SK-N-SH (cell line): ENCODE measurements around the gene STRADA. TPM values are rescaled to one million over a fixed set of nuclear protein-coding genes. Genes with fewer than 3 reads are reported as not detected.
A peak's percentile ranks its signal among the peaks of the same experiment; 100 is the strongest.

Experiments
- CTCF ChIA-PET: fragments of 300-600, 350-600 bp; formaldehyde crosslinking; extraction: SDS; loops from one replicate; lab custom pipeline; 2021; lab: Yijun Ruan, JAX
- POLR2A ChIA-PET: fragments of 350-600 bp; sonication (Branson Sonifier 250); formaldehyde crosslinking; extraction: SDS; loops from one replicate; lab custom pipeline; 2020; ENCODE audit warnings: antibody characterized with exemption, inconsistent platforms; lab: Yijun Ruan, JAX
- DNase-seq: peaks from one replicate; pipeline ENCODE4 v3.0.0; 2012
- H2AFZ ChIP-seq: fragments of 200-600 bp; sonication (generic); 2 replicates; pipeline ENCODE4 v1.8.1; 2016; ENCODE audit warnings: antibody characterized with exemption, mild to moderate bottlenecking, low read depth
- H3F3A ChIP-seq: fragments of 200-600 bp; sonication (generic); replicated peaks from 2 replicates; pipeline ENCODE3; 2016; ENCODE audit warnings: antibody characterized with exemption, mild to moderate bottlenecking; ENCODE audit not compliant: insufficient read depth
- H3K27ac ChIP-seq, 2 experiments: fragments of 200-500 bp in 1 of 2; fragments of 200-600 bp in 1 of 2; sonication (Bioruptor generic) in 1 of 2; sonication (generic), shearing (Covaris generic) in 1 of 2; 2 replicates each; pipeline versions ENCODE4 v1.5.1 to v1.6.1; 2014 to 2016; ENCODE audit warnings: low read depth in 2 of 2, inconsistent platforms in 1 of 2, low read length in 1 of 2, mild to moderate bottlenecking in 1 of 2, mixed read lengths in 1 of 2
- H3K27me3 ChIP-seq: fragments of 200-600 bp; sonication (generic), shearing (Covaris generic); 2 replicates; pipeline ENCODE4 v1.6.1; 2016; ENCODE audit warnings: mixed run types; ENCODE audit not compliant: insufficient read depth
- H3K36me3 ChIP-seq, 2 experiments: fragments of 200-500 bp in 1 of 2; fragments of 200-600 bp in 1 of 2; sonication (Bioruptor generic) in 1 of 2; sonication (generic) in 1 of 2; replicated peaks in 1 of 2; 2 replicates each; pipeline versions ENCODE3 to v1.5.1; 2014 to 2016; ENCODE audit warnings: low read length in 1 of 2, mild to moderate bottlenecking in 1 of 2; ENCODE audit not compliant: insufficient read depth in 2 of 2, control insufficient read depth in 1 of 2
- H3K4me1 ChIP-seq, 2 experiments: fragments of 200-500 bp in 1 of 2; fragments of 200-600 bp in 1 of 2; sonication (Bioruptor generic) in 1 of 2; sonication (generic), shearing (Covaris generic) in 1 of 2; 2 replicates each; pipeline versions ENCODE4 v1.5.1 to v1.6.1; 2014 to 2016; ENCODE audit warnings: low read depth in 1 of 2, low read length in 1 of 2, mixed run types in 1 of 2; ENCODE audit not compliant: insufficient read depth in 2 of 2, control insufficient read depth in 1 of 2
- H3K4me2 ChIP-seq: fragments of 200-600 bp; sonication (generic), shearing (Covaris generic); 2 replicates; pipeline ENCODE4 v1.6.1; 2017; ENCODE audit warnings: mixed run types
- H3K4me3 ChIP-seq, 2 experiments: fragments of 200-500 bp in 1 of 2; fragments of 200-600 bp in 1 of 2; sonication (Bioruptor generic) in 1 of 2; sonication (generic), shearing (Covaris generic) in 1 of 2; 2 replicates each; pipeline versions ENCODE4 v1.5.1 to v1.8.1; 2014 to 2016; ENCODE audit warnings: low read depth in 2 of 2, inconsistent platforms in 1 of 2, low read length in 1 of 2, mild to moderate bottlenecking in 1 of 2, mixed read lengths in 1 of 2, moderate library complexity in 1 of 2
- H3K79me2 ChIP-seq: fragments of 200-600 bp; sonication (generic); 2 replicates; pipeline ENCODE4 v1.8.1; 2017; ENCODE audit warnings: mild to moderate bottlenecking; ENCODE audit not compliant: insufficient read depth
- H3K9ac ChIP-seq: fragments of 200-600 bp; sonication (generic); 2 replicates; pipeline ENCODE4 v1.6.1; 2017; ENCODE audit warnings: mixed run types
- H3K9me2 ChIP-seq: fragments of 200-600 bp; sonication (generic); 2 replicates; pipeline ENCODE4 v1.6.1; 2017; ENCODE audit warnings: mixed run types
- H3K9me3 ChIP-seq: fragments of 200-600 bp; sonication (generic); 2 replicates; pipeline ENCODE4 v1.6.1; 2017; ENCODE audit warnings: mixed run types, mild to moderate bottlenecking, moderate library complexity
- H4K20me1 ChIP-seq: fragments of 200-600 bp; sonication (generic); 2 replicates; pipeline ENCODE4 v1.6.1; 2017; ENCODE audit warnings: mild to moderate bottlenecking, mixed run types; ENCODE audit not compliant: insufficient read depth
- ELF1 ChIP-seq: IDR thresholded peaks from 2 replicates; pipeline ENCODE4 v1.4.0; 2012
- MXI1 ChIP-seq: IDR thresholded peaks from 2 replicates; pipeline ENCODE4 v1.6.1; 2012; ENCODE audit warnings: mild to moderate bottlenecking, low read depth, low read length, improper control_type of control experiment
- RXRA ChIP-seq: IDR thresholded peaks from 2 replicates; pipeline ENCODE4 v1.4.0; 2012; ENCODE audit warnings: low read depth, mild to moderate bottlenecking, borderline replicate concordance
- SIN3A ChIP-seq: IDR thresholded peaks from 2 replicates; pipeline ENCODE4 v1.6.1; 2012; ENCODE audit warnings: low read depth, mild to moderate bottlenecking, low read length, moderate library complexity, borderline replicate concordance
- USF1 ChIP-seq: IDR thresholded peaks from 2 replicates; pipeline ENCODE4 v1.4.0; 2012; ENCODE audit warnings: low read depth, borderline replicate concordance
- USF2 ChIP-seq: fragments of 150-350 bp; IDR thresholded peaks from 2 replicates; pipeline ENCODE4 v1.6.1; 2017; ENCODE audit warnings: antibody characterized with exemption, low read length, low read depth, borderline replicate concordance
- YY1 ChIP-seq: IDR thresholded peaks from 2 replicates; pipeline ENCODE4 v1.4.0; 2012; ENCODE audit warnings: low read depth, mild to moderate bottlenecking
- WGBS: methylation state at CpG from one replicate; pipeline ENCODE4 v1.1.6; 2017; ENCODE audit warnings: low lambda C conversion rate; 5-methylcytosine and 5-hydroxymethylcytosine counted together
- polyA plus RNA-seq, 3 experiments: library from polyadenylated mRNA; depleted of rRNA; stranded (reverse); fragments of >200 nt; gene quantifications; 2 replicates each; pipeline ENCODE4 v1.2.3, GENCODE V29; 2012
- TF ChIP-seq, protein P1 (sequence below): IDR thresholded peaks from 2 replicates; pipeline ENCODE4; 2012
- TF ChIP-seq, protein P2 (sequence below): IDR thresholded peaks from 2 replicates; pipeline ENCODE4 v1.4.0; 2012; ENCODE audit warnings: low read depth

STRADA gene
- polyA plus RNA-seq, 1 of the 3 experiments (the other 2 are of a cell fraction), result 37.3 TPM

GRCh38 chr17:63751806-63752205 lies 10.2 kb upstream of the STRADA start (continued):
- TF ChIP-seq, protein P1, sequence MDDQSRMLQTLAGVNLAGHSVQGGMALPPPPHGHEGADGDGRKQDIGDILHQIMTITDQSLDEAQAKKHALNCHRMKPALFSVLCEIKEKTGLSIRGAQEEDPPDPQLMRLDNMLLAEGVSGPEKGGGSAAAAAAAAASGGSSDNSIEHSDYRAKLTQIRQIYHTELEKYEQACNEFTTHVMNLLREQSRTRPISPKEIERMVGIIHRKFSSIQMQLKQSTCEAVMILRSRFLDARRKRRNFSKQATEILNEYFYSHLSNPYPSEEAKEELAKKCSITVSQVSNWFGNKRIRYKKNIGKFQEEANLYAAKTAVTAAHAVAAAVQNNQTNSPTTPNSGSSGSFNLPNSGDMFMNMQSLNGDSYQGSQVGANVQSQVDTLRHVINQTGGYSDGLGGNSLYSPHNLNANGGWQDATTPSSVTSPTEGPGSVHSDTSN, result no peak
- TF ChIP-seq MXI1 (no peak), RXRA (no peak), YY1 (no peak)
- TF ChIP-seq, protein P2, sequence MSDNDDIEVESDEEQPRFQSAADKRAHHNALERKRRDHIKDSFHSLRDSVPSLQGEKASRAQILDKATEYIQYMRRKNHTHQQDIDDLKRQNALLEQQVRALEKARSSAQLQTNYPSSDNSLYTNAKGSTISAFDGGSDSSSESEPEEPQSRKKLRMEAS, result no peak

DNA sequence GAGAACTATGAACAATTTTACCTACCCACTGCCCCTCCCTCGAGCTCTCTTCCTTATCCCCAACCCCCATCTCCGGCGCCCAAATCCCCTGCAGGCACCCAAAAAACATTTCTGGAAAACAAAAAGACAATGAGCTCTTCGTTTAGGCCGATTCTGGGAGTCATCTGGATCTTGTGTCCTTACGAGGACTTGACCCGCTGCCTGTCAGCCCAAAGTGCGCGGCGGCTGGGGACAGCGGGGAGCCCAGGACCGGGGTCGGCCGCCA lies 524 bp downstream of the STRADA start:
- WGBS, result 2% methylated on average over 14 of the region's 14 CpGs
- POLR2A ChIA-PET, result interaction anchor here (0.6 to 1.6 kb wide), 3 partner anchors 19 to 102 kb away, joined by 3 read pairs; partner anchors contain the start of genes CCDC47, DDX42 and SMARCD2
- peak overlapping the region; percentile 75 to 86 for H3K27ac ChIP-seq

More for the DNA sequence above, 524 bp downstream of the STRADA start:
- peaks cover 41% of the 10 kb centered on the region for H3K79me2 ChIP-seq
- H3K4me3 ChIP-seq, result peak overlapping the region; percentile 77 to 83
- H2AFZ ChIP-seq, result peak overlapping the region; percentile 80
- H3K9me3 ChIP-seq, result no peaks in the 10 kb centered on the region
- DNase-seq, result no peak
- H3F3A ChIP-seq, result peaks cover 28% of the 10 kb centered on the region
- CTCF ChIA-PET, result interaction anchor here (0.6 to 1.2 kb wide), 3 partner anchors 14 to 129 kb away, joined by 3 to 4 read pairs (median 3); no protein-coding TSS in a partner anchor
- peak overlapping the region; percentile 84 for H3K4me2 ChIP-seq
- H3K9me2 ChIP-seq, result no peaks in the 10 kb centered on the region
- H3K36me3 ChIP-seq, result peaks cover 17 to 20% of the 10 kb centered on the region in 2 experiments
- no peaks in the 10 kb centered on the region for H4K20me1 ChIP-seq
- H3K9ac ChIP-seq, result peak overlapping the region; percentile 76
- no peaks in the 10 kb centered on the region for H3K27me3 ChIP-seq
- TF ChIP-seq SIN3A (peak; percentile 71; the same call in 1 of the 2 replicates), USF1 (no peak), USF2 (no peak), ELF1 (no peak)
- H3K4me1 ChIP-seq, result peaks cover 5 to 6% of the 10 kb centered on the region in 2 experiments; a peak in 3 of 4 replicates
